NCI-H2107 treated with DMSO at 0.1 percent for 48 hours (cell line): ENCODE measurements around the gene CDK5R2.
A peak's percentile ranks its signal among the peaks of the same experiment; 100 is the strongest.

Experiments
- DNase-seq: peaks from one replicate; lab custom pipeline; 2025; ENCODE audit not compliant: unreplicated experiment; lab: John Stamatoyannopoulos, UW

The CDK5R2 gene

DNA sequence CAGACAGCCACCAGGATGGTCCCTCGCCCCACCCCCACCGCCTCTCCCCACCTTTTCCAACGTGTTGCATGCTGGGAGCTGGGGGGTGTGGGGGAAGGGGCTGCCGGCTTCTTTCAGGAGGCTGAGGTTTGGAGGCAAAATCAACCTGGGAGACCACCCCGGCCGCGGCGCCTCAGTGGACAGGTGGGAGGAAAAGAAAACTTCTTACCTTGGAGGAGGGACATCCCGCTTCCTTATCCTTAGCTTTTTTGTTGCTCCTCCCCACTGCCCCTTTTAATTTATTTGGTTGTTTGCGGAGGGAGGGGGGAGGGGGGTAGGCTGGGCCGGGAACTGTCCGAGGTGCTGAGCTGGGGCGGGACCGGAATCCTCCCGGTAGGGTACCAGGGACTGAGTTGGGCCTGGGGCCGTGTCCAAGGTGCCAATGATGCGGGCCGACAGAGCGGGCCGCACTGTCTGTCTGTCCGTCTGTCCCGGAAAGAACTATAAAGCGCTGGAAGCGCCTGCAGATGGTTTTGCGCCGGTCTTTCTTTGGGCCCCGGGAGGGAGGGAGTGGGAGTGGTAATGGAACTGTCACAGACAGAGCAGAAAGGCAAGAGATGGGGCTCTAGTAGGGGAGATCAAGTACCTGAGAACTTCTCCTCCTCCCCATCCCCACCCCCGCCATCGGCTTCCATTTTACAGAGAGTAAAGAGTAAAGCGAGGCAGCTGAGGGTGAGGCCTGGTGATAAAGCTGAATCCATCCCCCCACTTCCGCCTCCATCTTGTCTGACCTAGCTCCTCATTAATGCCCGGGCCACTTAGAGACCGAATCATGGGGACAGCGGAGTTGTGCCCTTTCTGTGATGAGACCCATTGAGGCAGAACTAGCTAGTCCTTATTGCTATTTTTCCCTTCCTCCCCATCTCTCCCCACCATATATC lies 2.4 kb downstream of the CDK5R2 start:
- DNase-seq: peak; percentile 29

DNA sequence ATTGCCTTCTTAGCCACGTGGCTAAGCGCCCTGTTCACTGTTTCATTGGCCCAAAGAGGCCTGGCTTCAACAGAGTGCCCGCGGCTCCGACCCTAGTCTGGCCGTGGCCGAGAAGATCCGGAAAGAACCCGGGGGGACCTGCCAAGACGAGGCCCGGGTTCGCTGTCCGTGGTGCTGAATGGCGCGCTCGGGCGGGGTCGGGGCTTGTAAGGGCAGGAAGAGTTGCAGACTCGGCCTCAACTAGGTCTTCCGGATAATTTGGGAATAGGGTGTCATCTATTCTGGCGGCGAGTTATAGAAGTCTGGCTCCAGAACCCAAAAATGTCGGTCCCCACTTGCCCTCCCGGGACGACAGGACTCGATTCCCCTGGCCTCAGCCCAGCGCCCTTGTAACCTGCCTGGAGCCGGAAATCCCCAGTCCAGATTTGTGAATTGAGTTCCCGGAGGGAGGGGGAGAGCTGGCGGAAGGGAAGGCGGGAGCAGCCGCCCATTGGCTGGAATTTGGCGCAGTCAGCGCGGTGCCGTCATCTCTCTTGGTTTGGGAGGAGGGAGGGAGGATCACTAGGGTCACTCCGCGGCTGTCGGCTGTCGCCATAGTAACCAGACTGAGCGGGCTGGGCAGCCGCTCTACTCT lies 3.5 kb downstream of the CDK5R2 start:
- DNase-seq: peak; percentile 92

DNA sequence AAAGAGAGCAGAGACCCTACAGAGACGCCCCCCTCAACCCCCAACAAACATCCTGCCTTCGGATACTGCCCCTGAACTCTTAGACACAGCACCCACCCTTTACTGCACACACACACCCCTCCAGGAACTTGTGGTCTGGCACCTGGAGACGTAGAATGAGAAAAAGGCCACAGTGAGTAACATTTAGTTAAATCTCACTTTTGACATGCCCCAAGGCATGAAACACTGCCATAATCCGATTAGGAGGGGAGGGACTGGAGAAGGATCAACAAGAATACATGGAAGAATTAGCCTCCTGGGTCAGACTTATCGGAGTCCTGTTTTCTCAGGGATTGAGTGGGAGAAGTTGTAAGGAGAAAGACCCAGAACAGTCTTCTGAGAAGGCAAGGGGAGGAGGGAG lies 4.1 kb downstream of the CDK5R2 start:
- no peak for DNase-seq

DNA sequence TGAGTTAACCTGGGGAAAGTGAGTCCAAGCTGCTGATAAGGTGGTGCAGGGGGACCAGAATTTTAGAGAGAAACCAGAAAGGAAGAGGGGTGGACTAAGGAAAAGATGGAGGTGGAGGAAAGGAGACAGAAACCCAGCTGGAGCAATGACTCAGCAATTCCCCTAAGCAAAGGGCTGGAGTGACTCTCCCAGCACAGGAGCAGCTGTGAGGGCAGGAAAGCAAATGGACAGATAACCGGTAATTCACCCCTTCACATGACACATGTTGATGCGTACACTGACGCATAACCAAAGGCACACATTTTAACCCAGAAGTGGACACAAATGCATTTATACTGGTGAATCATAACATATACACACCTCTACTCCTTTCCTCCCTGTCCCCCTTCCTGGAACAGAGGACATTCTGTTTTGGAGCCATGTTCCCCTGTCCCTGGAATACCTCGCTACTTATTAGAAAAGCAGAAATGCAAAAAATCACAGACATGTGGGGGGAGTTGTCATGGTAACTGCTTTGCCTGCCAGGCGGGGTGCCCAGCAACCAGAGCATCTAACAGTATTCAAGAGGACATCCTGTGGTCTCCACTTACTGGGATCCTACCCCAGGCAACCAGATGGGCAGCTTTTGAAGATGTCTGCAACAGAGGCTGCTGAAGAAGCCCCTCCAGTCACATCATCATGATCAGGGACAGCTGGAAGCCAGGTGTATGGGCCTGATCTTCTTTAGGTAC lies 4.7 kb downstream of the CDK5R2 start:
- peak; percentile 46 for DNase-seq

DNA sequence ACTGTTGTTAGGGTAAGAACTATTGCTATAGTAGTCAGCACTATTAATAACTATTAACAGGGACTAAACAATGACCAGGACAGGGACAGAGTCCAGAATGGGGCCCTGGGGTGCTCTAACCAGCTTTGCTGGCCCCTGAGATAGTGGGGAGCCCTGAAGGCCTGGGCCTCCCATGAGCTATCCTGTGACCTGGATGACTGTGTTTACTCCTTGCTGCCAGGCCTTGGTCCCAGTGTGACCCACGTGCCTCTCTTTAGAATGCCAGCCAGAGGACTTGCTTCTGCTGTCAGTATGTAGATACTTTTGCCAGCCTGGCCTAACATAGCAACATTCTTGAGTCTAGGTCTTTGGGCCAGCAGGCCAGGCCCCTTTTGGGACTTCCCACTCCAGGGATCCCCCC lies 11.4 kb downstream of the CDK5R2 start:
- no peak for DNase-seq

DNA sequence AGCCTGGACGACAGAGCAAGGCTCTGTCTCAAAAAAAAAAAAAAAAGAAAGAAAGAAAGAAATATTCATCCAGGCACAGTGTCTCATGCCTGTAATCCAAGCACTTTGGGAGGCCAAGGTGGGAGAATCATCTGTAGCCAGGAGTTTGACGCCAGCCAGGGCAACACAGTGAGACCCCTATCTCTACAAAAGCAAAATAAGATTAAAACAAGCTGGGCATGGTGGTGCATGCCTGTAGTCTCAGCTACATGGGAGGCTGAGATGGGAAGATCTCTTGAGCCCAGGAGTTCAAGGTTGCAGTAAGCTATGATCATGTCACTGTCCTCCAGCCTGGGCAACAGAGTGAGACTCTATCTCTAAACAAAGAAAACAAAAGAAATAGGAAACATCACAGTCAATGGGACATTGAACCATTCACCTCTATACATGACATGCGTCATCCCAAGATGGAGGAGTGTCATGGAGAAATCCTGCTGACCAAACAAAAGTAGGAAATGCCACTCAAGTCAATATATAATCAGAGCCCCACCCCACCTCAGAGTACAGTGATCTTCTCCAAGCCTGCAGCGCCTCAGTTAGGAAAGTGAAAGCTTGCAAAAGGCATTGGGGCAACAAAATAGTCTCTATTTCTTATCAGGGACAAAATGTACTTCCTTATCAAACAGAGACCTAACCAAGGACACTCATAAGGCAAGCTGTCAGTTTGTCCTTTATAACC lies 15.8 kb downstream of the CDK5R2 start:
- no peak for DNase-seq

DNA sequence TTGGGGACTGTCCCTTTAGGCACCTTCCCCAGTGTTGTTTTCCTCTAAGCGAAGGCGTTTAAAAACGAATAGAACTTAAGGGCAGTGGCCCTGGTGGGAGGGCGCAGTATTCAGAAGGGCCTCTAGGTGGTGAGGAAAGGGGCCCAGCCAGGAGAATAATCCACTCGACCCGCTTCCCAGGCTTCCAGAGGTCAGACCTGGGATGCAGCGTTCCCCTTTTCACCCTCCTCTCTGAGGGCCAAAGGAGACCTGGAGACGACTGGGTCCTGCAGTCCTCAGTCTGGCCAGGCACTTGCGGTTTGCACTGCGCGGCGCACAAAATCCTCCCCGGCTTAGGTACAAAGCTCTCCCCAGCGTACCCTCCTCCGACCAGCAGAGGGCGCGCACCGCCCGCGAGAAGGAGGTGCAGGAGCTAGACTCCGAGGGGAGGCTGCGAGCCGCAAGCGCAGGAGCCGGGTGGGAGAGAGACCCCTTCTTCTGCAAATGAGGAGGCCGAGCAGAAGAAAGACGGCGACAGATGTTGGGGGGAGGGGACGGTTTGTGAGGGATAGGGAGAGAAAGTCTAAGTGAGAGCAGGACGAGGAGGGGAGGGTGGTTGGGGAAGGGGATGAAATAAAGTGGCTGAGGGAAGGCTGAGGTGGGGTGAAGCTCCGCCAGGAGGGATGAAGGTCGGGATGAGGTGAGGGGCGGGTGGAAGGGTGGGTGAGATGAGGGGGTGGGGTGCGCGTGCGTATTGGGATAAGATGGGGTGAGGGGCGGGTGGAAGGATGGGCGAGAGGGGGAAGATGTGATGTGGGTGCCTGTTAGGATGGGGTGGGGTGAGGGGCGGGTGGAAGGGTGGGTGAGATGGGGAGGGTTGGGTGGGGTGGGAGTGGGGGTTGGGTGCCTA lies 20.6 kb downstream of the CDK5R2 start:
- peak; percentile 43 for DNase-seq

DNA sequence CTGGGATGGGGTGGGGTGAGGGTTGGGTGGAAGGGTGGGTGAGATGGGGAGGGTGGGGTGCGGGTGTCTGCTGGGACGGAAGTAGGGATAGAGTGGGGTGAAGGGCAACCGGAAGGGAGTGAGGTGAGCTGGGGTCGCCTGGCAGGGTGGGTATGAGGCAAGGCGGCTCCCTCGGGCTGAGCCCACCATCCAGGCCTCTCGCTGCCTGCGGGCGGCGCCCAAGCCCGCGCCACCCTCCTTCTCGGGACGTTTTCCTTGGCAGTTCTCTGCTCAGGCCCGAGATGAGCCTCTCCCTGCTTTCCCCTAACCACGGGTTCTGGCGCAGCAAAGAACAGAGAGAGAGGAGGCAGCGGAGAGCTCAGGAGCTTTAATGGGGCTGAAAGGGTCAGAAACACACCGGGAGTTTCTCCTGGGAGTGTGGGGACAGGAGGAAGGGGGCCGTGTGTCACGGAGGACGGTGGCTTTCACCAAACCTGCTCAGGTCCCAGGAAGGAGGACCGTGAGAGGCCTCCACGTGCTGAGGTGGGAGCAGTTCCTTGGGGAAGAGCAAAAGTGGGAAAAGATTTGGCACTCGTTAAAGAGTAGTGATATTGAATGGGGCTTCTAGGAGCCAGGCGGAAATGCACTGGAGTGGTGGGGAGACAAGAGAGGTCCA lies 21.4 kb downstream of the CDK5R2 start:
- DNase-seq: no peak

DNA sequence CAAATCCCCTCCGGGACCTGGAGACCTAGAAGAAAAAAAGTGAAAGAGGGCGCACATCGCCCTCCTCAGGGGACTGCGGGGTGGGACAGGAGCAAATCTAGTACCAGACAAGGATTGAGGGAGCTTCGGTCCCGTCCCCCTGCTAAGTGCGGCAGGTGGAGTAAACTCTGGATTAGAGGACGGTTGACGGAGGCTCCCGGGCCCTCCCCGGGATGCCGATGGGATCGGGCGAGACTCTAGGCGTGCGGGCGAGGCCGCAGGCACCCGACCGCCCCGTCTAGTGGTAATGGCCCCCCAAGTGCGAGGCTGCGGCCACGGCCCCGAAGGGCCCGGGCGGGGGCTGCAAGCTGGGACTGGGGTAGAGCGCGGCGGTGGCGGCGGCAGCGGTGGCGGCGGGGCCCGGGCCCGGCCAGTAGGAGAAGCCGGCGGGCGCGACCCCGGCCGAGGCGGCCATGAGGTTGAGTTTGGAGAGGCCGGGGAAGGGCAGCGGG lies 22.0 kb downstream of the CDK5R2 start:
- no peak for DNase-seq

DNA sequence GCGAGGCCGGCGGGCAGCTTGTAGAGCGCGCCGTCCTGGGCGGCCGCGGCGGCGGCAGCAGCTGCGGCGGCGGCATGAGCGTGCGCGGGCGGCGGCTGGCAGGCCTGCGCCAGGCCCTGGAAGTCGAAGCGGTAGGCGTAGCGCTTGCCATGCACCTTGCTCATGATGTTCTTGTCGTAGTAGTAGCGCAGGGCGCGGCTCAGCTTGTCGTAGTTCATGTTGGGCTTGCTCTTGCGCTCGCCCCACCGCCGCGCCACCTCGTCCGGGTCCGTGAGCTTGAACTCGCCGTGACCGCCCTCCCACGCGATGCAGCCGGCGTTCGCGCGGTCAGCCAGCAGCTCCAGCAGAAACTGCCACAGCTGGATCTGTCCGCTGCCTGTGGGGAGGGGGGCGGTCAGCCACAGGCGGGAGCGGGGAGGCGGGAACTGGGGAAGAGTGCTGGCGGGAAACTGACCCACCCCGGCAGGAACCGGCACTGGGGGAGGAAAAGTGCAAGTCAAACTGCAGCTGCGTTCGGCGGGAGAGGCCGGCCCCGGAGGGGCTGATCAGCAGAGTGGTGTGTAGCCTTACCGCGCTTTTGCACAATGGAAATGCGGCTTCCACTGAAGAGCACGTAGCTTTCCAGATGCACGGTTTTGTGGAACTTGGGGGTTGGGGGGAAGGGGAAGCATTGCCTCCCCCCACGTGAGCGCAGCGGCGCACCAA lies 22.6 kb downstream of the CDK5R2 start:
- DNase-seq: no peak

DNA sequence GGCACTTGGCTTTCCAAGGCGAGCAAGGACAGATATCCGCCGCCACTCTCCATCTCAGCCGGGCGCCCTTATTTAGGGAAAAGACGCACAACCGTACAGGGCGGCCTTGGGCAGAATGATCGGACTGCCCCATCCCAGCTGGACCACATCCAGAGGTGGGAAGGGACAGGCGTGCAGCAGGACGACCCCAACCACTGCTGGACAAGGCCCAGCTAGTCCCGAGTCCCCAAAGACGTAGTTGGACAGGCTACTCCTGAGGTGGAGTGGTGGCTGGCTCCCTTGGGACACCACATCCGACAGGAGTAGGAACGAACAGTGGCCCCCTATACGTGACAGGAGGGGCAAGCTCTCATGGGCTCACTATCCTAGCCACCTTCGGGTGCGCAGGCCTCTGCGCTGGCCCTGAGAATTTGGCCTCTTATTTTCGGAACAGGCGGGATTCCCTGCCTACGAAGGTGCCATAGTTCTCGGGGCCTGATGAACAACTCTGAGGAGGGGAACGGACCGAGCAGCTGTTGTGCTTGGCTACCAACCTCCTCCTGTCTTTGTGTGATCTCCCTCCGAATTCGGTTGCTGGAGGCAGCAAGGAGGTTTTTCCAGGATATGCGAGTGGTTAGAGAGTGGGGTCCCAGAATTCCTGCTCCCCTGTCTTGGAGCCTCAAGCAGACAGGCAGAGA lies 23.3 kb downstream of the CDK5R2 start:
- no peak for DNase-seq

DNA sequence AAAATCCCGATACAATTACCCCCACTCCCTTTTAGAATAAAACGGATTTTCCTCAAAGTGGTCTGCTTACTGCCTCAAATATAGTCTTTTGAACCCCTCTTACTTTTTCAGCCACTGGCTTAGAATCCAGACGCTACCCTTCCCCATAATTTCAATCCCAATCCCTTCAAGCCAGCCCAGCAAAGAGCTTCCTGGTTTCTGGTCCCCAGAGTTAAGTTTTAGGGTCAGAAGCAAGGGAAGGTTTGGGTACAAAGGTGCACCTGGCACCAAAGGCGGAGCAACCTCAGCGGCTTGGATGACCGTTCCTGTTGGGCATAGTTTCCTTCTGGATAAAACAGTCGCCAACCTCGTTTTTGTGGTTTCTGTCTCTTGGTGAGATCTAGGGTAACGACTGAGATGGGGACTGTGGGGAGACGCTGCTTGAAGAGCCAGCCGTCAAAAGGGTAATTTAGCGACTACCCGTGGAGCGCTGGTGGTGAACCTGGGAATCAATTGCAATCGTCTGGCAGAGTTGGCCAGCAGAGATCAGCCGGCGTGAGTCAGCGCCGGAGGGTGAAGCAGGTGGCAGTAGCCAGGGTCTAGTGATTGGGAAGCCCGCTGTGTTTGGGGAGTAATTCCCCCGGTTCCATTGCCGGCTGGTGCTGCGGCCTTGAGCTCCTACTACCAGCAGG lies 23.9 kb downstream of the CDK5R2 start:
- DNase-seq: peak; percentile 20

DNA sequence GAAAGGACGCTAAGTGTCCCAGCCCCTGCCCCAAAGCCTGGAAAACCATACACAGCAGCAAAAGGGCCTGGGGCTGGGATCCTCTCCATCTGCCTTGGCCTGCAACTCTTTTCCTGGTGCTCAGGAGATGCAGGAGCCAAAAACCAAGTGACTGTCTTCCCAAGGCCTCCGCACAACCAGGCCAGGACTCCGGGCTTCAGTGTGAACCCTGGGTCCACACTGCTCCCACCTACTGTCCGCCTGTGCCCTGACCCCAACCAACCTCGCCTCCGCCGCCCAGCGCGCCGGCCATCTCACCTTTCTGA lies 24.4 kb downstream of the CDK5R2 start:
- no peak for DNase-seq

DNA sequence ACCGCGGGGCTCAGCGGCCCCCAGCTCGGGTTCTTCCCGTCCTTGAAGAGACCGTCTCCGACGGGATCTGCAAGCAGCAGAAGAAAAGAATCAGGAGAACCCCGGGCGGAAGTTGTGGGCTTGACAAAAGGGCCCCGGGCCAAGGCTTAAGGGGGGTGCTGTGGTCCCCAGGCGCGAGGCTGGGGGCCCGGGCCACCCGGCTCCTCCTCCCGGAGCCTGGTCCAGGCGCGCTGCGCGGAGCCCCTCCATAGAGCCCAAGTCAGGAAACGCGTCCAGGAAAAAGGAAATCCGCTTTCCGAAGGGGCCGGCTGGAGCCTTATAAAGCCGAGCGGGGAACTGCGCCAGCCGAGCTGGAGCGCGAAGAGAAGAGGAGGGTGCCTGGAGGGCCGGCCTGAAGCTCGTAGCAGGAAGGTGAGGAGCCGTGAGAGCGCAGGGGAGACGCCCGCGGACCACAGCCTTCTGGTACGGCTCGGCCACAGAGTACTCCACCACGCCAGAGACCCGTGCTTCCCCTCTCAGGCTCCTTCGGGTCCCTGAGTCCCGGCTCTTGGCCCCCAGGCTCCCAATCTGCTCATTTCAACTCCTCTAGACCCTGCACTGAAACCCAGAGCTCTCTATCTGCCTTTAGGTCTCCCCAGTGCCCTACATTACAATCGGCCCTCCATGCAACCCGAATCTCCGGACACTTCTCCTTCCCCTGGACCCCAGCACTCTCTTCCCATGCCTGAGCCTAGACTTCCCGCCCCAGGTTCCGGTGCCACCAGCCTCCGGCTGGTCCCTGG lies 25.0 kb downstream of the CDK5R2 start:
- DNase-seq: no peak

DNA sequence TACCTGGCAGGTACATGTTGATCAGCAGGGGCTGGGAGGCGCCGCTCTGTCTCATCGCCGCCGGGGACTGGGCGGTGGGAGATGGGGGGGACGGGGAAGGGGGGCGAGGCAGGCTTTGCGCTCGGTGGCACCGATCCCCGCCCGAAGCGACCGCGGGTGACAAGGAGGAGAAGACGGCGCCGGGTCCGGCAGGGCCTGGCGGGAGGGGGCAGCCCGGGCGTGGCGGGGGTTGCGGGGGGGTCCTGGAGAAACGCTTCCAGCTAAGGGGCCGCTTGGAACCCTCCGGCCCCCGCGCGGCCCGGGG lies 25.5 kb downstream of the CDK5R2 start, which contains the start of gene FEV:
Gene FEV (minus strand): TSS at position 164 of the 304 bp plus-strand sequence. CDS start 109 bp downstream, at position 55.
- DNase-seq: no peak

DNA sequence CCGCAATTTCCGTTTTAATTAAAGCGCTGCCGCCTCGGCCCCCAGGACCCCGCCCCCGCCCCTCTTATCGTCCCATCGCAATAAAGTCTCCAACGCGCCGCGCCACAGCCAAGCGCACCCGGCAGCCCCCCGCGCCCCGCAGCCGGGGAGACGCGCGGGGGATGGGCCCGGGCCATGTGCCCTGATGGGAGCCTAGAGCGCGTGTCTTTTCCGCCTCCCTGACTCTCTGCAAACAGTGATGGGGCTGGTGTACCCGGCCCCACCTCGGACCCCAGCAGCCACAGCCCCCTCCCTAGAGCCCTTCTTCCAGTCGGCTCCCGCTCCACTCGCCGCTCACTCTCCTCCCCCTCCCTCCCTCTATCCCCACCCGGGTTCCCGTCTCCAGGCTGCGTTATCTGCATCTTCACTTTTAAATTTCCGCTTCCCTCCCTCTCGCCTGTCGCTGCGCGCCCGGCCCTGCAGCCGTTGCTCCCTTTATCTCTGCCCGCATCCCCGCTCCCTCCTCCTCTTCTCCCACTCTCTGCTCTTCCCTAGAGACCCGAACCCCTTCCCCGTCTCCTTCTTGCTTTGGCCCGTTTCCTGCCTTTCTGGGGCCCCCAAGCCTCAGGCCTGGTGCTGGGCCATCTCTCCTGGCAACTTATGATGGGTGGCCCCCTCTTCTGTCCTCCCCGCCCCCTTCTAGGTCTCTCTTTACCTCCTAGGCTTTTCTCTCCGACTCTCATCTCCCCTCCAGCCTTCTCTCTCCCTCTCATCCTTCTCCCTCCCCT lies 26.0 kb downstream of the CDK5R2 start:
- no peak for DNase-seq
